Measurements from ENCODE around the gene TDRKH. TPM values are rescaled to one million over a fixed set of nuclear protein-coding genes. Genes with fewer than 3 reads are reported as not detected.
A peak's percentile ranks its signal among the peaks of the same experiment; 100 is the strongest.

Gene TDRKH
- total and polyA plus RNA-seq, 2 of the 13 experiments (the other 11 are each of a cell fraction or from before 2014, with no cell fraction given) = 3.9 to 5.4 TPM

- TF ChIP-seq ZNF607 (CRISPR knock-in tag; IDR thresholded peaks at IDR 0.05; ENCODE audit: borderline replicate concordance) (no peak), HMGXB3 (CRISPR knock-in tag; IDR thresholded peaks at IDR 0.05; ENCODE audit: borderline replicate concordance) (no peak), ZNF180 (CRISPR knock-in tag; IDR thresholded peaks at IDR 0.05; ENCODE audit: borderline replicate concordance, low read depth) (no peak), NR3C1 (CRISPR knock-in tag; IDR thresholded peaks at IDR 0.05) (no peak), POGK (CRISPR knock-in tag; conservative IDR thresholded peaks at IDR 0.05) (no peak), ZBTB39 (CRISPR knock-in tag; IDR thresholded peaks at IDR 0.05) (no peak), JARID2 (CRISPR knock-in tag; IDR thresholded peaks at IDR 0.05; ENCODE audit: insufficient replicate concordance) (no peak), ZC3H4 (CRISPR knock-in tag; IDR thresholded peaks at IDR 0.05; ENCODE audit: borderline replicate concordance) (no peak), RNF2 (conservative IDR thresholded peaks at IDR 0.05; ENCODE audit: low read depth) (0 out of 2 replicates have a peak, but pooled peaks have one; percentile 44), PLSCR1 (CRISPR knock-in tag; IDR thresholded peaks at IDR 0.05; ENCODE audit: borderline replicate concordance) (no peak), ZNF619 (CRISPR knock-in tag; IDR thresholded peaks at IDR 0.05) (no peak), CSRNP1 (CRISPR knock-in tag; IDR thresholded peaks at IDR 0.05) (0 out of 2 replicates have a peak, but pooled peaks have one; percentile 76), GPBP1L1 (CRISPR knock-in tag; IDR thresholded peaks at IDR 0.05) (no peak), NFRKB (IDR thresholded peaks at IDR 0.05) (no peak), MEIS2 (CRISPR knock-in tag; IDR thresholded peaks at IDR 0.05) (no peak)
These were observed 49.4 kb upstream of the TDRKH start, which contains the start of gene C2CD4D (continued) for GRCh38 chr1:151839457-151840403.
